DMS 273 (cell line): ENCODE results near the gene GPBAR1.

Experiments used
- DNase-seq: peaks from one replicate; lab custom pipeline; 2025; ENCODE audit not compliant: unreplicated experiment; lab: John Stamatoyannopoulos, UW

GPBAR1 gene, protein sequence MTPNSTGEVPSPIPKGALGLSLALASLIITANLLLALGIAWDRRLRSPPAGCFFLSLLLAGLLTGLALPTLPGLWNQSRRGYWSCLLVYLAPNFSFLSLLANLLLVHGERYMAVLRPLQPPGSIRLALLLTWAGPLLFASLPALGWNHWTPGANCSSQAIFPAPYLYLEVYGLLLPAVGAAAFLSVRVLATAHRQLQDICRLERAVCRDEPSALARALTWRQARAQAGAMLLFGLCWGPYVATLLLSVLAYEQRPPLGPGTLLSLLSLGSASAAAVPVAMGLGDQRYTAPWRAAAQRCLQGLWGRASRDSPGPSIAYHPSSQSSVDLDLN

DNA sequence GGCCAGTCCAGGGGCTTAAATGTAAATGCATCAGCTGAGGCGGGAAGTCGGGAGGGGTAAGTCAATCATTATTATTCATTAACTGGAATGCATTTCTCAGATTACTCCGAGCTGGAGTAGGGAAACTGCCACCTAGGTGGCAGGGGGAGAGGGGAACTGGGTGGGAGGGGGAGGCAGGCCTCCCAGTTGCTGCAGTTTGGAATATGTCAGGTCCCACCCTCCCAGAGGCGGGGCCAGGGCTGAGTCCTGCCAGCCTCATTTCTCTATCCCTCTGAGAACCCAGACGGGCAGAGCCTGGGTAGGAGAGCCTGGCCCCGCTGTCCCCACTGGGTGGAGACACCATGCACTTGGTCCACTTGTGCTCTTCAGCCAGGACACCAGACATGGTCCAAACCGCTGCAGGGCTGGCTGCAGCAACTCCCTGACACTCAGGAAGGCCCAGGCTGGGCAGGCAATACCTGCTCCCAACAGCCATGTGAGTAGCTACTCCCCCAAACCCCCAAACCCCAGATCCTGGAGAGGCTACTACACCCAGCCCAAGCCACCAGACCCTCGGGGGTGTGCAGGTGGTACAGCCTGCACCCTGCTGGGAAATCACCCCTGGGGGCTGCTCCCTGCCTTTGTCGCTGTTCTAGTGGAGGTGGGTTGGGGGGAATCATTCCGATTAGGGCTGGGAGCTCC, at the start of gene GPBAR1:
GPBAR1 (plus strand) TSS at position 274 of the 681 bp plus-strand sequence. CDS start 1,710 bp downstream, outside the sequence.
- peak; percentile 49 for DNase-seq

DNA sequence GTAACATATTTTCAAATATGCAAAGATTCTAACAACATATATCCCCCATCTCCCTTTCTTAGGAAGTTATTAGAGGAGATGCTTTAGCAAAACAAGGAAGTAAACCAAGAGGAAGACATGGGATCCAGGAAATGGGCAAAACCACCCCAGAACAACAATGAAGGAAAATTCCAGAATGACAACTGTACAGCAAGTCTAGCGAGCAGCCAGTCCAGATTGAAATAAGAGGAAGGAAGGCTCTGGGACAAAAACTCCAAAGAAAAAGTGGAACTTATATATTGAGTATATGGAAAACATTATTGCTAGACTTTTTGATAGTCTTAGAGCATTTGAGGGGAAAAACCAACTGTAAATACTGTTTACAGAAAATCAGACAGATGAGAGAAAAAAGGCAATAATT, 46.7 kb upstream of the GPBAR1 start:
- DNase-seq = no peak

DNA sequence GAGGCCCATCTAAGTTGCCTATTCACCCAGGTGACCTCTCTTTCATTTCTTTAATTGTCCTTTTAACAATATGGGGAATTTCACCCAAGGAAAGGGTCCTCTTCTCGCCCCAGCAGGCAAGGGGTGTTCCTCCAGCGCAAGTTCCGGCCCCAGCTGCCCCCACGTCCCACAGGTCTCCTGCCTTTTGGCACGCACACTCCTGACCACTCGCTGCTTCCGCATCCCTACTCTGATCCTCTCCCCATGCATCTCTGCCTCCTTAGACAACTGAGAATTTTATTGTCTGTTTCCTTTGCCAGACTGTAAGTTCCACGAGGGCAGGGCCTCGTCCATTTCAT, 44.5 kb upstream of the GPBAR1 start:
- DNase-seq = peak; percentile 26

DNA sequence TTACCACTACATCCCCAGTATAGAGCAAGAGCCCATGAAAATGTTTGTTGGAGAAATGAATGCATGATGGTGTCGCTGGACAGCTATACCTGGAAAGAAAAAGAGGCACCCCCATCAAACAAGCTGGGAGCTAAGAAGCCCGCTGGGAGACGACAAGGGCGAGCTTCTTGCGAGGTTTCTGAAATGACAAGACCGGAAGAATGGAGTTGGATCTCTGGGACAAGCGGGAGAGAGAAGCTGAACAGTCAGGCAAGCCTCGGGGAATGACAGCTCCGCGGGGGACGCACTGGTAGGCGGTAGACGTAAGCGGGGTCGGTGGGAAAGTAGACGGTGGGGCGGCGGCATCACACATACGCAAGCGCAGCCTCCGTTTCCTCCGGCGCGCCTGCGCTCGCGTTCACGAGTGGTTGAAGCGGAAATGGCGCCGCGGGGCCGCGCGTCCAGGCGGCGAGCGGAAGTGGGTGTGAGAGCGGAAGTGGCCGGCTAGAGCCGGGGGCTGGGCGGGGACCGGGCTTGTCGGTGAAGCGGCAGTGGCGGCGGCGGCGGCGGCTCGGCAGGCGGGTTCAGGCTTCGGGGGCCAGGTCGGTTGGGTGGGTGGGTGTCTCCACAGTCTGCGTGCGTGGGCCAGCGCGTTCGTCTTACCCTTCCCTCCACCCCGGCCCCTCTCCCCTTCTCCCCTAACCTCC, 44.0 kb upstream of the GPBAR1 start, which contains the start of gene ARPC2:
ARPC2 (plus strand) TSS at position 516 of the 686 bp plus-strand sequence. CDS start 282 bp downstream, outside the sequence.
- DNase-seq = peak; percentile 98

DNA sequence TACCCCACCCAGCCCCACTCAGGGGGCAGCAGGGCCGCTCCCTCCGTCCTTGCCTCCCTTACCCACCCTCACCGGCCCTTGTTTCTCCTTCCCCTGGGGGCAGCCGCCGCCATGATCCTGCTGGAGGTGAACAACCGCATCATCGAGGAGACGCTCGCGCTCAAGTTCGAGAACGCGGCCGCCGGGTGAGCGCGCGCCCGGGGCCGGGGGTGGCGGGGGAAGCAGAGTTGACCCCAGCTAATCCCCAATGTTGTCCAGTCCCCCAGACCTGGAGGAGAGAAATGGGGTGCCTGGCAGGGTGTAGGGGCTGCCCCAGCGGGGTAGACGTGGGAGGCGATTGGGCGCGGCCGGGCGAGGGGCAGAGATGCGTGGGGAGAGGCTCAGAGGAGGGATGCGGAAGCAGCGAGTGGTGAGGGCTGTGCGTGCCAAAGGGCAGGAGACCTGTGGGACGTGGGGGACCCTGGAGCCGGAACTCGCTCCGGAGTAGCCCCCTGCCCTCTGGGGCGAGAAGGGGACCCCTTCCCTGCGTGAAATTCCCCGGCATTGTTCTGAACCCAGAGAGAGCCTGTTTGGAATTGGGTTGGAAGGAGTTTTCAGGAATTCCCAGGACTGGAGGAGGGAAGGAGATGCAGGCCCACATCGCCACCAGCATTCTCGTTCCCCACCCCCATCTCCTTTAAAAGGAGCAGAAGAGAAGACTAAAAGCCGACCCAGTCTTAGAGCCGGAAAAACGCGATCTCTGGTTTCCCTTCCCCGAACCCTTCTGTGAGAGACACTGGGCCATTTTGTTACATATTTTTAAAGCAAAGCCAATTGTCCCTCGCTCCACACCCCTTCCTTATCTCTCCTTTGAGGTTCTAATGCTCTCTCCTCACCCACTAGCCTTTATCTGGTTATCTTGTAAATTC, 43.2 kb upstream of the GPBAR1 start:
- DNase-seq = peak; percentile 66

DNA sequence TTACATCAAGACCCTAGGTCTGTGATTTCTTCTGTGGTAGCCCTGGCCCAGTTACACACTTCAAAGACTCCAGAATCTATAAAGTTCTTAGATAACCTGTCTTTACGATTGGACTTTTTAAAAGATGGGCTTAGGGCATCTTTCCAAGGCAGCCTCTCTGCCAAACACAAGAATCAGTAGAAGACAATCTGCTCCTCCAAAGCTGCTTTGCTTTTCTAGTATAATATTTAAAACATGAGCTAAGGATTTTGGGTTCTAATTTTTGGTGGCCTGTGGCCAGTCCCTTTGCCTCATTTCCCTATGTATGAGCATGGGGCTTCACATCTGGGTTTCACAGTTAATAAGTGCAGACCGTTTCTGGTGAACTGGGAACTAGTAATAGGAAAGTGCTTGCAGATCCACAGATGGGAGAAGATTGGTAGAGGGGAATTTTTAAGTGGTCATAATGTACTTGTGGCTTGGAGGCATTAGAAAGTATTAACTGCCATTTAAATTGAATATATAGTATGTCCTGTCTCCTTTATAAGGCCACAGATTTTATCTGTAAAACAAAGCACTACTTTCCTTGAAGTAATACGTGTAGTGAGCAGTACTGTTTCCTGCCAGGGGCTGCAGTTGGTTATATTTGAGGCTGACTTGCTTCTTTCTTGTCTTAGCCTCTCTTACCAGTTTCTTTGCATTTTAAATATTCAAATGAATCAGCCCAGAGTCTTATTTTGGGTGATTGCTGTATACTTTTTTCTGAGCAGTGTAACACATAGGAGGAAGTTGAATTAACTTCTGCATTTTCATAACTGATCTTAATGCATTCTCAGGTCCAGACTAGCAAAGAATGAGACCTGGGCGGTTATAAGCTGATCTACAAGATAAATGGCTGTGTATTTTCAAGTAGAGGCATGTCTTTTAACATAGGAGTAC, 42.3 kb upstream of the GPBAR1 start:
- DNase-seq = peak; percentile 41

DNA sequence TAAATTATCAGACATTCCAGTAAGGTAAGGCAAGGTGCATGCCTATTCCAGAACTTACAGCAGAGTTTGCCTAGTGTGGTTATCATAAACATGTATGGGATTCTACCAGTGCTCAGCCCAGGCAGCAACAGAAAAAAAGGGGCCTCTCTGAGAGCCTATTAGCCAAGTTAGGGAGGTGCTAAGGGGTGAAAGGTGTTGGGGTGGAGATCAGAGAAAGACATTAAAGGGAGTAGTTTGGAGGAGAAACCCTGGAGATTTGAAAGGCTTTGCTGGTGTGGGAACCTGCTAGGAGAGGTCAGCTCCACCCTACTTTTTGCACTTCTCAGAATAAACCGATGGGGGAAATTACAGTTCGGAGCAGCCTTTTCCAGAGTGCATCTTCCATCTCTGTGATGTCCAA, 40.9 kb upstream of the GPBAR1 start:
- no peak for DNase-seq

DNA sequence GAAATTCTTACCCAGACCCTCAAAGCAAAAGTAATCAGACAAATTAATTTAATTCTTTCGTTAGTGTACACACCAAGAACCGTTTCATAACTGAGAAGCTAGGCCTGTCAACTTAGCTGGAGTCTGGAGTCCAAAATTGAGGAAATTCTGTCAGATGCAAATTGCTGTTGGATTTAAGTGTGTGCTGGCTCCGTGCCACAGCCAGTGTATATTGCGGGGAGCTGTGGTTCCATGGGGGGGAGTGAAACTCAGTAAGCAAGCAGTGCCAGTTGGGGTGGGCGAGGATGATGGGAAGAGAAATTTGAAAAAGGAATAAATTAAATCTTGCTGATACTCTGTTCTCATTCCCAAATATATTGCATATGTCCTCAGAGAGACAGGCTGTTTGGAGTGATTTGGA, 39.8 kb upstream of the GPBAR1 start:
- DNase-seq = peak; percentile 32

DNA sequence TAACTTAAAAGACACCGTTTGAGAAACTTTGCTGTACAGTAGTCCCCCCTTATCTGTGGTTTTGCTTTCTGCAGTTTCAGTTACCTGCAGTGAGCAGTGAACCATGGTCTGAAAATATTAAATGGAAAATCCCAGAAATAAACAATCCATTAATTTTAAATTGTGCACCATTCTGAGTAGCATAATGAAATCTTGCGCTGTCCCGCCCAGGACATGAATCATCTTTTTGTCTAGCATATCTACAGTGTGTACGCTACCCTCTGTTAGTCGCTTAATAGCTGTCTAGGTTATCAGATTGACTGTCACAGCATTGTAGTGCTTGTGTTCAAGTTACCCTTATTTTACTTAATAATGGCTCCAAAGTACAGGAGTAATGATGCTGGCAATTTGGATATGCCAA, 37.8 kb upstream of the GPBAR1 start:
- no peak for DNase-seq

DNA sequence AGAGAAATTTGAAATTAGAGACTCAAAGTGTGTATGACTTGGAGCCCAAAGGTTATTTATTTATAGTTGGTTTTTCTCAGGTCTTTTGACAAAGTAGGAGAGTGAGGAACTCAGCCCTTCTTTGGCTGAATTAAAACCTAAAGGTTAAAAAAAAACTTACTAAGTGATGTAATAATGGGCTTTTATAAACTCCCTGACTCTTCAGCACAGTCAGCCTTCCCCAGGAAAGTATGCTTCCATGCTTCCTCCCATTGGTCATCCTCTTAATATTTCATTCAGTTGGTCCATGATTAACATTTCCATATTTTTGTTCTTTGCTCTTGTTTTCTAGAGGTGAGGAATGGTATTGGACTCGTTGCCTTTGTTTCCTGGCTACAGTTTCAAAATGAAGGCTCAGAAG, 36.6 kb upstream of the GPBAR1 start:
- no peak for DNase-seq

DNA sequence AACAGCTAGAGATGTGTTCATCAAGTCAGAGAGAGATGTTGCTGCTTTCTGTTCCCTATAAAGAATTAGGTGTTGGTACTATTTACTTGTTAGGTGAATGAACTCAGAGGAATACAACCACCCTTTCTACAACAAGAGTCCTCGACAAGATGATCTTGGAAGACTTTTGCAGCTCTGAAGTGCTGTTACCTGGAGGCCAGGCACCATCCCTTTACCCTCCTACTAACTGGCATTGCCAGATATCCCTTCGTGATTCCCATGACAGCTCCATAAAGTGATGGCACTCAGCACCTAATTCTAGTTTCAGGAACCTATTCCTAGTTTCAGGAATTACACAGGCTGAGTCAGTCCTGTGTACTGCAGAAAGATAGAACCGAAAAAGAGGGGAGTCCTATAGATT, 33.9 kb upstream of the GPBAR1 start:
- no peak for DNase-seq

DNA sequence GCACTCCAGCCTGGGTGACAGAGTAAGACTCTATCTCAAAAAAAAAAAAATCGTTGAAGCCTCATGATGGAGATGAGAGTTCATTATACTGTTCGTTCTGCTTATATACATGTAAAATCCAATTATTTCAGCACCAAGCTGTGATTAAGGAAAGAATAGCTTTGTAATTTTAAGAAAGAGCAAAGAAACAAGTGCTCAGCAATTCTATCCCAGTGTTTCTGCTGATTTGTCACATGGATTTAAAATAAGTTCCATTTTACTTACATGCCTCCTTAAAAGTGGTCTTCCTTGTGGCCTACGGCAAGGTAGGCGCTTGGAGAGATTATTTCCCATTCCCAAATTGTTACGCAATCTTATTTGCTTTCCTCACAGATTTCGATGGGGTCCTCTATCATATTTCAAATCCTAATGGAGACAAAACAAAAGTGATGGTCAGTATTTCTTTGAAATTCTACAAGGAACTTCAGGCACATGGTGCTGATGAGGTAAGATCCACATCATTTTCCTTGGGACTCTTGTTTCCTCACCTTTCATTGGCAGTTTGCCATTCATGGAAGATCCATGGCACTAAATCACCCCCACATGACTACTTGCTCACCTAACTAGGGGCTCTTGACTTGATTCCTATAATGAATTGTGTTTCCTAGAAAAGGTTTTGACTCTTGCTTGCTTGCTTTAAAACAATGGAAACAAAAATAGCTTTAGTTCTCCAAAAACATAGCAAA, 32.3 kb upstream of the GPBAR1 start:
- DNase-seq = peak; percentile 8

DNA sequence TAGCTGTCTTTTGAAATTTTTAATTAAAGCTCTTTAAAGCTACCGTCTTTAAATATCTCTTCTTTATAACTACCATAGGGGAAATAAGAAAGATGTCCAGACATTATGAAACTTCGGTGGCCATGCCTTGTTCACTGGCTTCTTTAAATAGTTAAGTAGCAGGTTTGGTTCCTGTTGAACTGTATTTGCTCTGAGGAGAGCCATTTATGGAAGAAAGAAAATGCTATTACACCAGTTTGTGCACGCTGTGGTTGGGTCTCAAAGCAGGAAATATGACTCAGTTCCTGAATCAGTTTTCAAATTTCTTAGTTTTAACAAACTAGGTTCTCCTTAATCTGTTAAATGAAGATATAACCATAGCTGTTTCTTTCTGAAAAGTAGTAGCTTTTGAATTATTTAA, 31.6 kb upstream of the GPBAR1 start:
- DNase-seq = no peak

DNA sequence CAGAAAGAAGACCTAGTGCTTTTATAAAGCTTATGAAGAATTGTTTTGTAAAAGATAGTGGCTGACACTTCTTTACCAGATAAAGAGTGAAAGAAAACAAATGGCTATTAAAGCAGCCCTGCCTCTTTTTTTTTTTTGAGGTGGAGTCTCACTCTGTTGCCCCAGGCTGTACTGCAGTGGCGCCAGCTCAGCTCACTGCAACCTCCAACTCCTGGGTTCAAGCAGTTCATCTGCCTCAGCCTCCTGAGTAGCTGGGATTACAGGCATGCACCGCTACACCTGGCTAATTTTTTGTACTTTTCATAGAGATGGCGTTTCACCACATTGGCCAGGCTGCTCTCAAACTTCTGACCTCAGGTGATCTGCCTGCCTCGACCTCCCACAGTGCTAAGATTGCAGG, 31.0 kb upstream of the GPBAR1 start:
- no peak for DNase-seq

DNA sequence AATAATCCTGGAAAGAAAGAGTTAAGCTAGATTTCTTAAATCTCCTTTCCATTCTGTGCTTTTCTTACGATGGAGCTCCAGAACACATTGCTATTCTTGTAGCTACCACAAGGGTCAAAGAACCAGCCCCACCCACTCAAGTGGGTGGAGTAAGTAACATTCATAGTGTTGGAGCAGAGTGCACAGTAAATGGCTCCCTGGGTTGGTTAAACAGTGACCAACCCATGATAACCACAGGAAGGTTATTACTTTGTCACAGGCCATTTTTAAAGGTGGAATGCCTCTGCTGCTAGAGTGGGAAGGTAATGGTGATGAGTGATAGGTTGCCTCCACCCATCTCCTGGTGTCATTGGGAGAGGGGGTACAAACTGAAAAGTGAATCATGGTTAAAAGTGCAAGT, 29.9 kb upstream of the GPBAR1 start:
- DNase-seq = peak; percentile 40

DNA sequence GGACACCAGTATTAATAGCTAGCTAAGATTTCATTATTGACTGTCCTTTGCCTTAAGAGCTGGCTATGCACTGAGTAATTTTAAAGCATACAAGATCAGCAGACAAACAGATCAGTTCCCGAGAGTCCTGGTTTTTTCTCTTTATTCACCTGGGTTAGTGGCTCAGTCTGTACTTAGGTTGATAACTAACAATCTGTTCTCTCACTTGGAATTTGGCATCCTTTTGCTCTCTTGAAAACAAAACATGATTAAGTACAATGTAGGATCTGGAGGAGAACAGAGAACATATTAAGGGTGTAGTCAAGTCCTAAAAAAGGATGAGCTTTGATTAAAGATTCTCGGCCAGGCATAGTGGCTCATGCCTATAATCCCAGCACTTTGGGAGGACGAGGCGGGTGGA, 27.3 kb upstream of the GPBAR1 start:
- no peak for DNase-seq

DNA sequence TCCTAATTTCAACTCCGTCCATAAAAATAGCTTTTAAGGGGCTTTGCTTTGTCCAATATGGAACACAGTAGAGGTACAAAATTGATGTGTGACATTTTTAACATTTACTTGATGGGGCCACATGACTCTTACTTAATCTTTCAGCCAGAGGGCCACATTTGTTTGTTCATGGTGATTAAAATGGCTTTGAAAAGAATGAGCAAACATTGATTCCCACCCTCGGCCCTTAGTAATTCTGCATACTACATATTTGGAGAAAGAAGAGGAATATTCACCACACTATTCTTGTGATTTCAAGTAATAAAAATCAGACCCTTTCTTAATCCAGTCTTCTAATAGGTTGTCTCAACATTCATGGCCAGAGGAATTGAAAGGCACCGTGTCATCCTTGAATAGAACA, 26.3 kb upstream of the GPBAR1 start:
- no peak for DNase-seq

DNA sequence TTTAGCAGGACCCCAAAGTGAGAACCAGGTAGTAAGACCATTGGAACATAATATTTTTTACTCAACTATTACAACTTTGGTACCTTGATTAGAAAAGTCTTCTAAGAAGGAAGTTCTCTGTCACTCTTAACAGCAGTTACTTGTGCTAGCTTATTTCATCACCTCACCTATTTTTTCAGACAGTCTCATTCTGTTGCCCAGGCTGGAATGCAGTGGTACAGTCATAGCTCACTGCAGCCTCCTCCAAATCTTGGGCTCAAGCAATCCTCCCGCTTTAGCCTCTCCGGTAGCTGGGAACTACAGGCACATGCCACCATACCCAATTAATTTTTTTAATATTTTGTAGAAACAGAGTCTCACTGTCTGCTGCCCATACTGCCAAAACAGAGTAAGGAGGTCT, 25.8 kb upstream of the GPBAR1 start:
- no peak for DNase-seq

DNA sequence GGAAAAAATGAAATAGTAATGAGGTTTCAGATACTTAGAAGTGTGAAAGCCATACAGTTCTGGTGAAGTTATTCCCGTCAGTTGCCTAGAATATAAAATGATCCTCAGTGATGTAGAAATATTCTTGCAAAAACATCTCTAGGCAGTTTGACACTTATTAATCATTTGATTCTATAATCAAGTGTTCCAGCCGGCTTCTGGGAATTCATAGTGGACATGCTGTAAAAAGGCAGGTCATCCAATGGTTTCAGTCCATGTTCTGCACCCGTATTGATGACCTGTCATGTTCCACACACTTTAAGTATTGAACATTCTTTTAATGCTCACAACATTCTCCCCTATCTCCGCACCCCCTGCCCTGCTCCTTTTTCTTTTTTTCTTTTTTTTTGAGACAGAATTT, 24.0 kb upstream of the GPBAR1 start:
- DNase-seq = no peak
